Astrocyte (in vitro differentiated cells and primary cell): ENCODE data around the gene TOP3B.

ENCODE experiments used
- EZH2 ChIP-seq: IDR thresholded peaks from 2 replicates; pipeline ENCODE4 v1.6.1; 2012; ENCODE audit warnings: mild to moderate bottlenecking, low read length, inconsistent platforms; ENCODE audit not compliant: insufficient read depth
- TF ChIP-seq, protein P1 (sequence below): IDR thresholded peaks from 2 replicates; pipeline ENCODE4 v1.5.1; 2011; ENCODE audit warnings: low read depth, mild to moderate bottlenecking, inconsistent platforms, low read length, moderate library complexity; ENCODE audit not compliant: insufficient read depth

DNA sequence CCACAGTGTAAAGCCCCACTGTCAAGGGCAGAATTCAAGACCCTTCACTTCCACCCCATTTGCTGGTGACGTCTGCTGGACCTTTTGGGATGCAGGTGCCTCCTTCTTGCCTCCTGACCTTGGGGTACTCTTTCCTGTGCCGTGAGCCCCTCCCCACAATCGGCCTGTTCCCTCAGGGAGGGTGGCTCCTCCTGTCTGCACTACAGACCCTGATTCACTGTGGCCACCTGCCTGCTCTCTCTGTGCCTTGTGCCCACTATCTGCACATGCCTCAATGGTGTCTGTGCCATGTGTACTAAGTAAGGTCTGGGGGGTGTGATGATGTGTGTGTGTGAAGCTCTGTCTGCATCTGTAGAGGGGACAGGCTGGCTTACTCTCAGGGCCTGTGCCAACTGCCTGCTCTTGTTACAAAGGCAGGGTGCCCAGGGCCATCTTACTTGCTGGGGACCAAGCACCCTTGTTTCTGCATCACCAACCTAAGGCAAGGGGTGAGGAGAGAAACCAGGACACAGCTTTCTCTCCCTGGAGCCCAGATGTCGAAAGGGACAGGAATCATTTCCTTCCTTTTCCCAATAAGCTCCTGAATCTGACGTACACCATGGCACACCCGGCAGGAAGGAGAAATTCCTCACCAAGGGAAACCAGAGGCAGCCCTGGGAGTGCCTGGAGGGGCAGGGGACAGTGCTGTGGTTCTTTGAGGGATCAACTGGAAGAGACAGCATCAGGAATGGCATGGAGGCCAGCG is 33.6 kb downstream of the TOP3B start:
- TF ChIP-seq, protein P1, sequence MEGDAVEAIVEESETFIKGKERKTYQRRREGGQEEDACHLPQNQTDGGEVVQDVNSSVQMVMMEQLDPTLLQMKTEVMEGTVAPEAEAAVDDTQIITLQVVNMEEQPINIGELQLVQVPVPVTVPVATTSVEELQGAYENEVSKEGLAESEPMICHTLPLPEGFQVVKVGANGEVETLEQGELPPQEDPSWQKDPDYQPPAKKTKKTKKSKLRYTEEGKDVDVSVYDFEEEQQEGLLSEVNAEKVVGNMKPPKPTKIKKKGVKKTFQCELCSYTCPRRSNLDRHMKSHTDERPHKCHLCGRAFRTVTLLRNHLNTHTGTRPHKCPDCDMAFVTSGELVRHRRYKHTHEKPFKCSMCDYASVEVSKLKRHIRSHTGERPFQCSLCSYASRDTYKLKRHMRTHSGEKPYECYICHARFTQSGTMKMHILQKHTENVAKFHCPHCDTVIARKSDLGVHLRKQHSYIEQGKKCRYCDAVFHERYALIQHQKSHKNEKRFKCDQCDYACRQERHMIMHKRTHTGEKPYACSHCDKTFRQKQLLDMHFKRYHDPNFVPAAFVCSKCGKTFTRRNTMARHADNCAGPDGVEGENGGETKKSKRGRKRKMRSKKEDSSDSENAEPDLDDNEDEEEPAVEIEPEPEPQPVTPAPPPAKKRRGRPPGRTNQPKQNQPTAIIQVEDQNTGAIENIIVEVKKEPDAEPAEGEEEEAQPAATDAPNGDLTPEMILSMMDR = no peak
- TF ChIP-seq EZH2 = no peak
